GM21528 (cell line): ENCODE results near the gene PLTP.
"Not testable (repeated sequence)": the region's sequence is repeated elsewhere in the genome, so short reads cannot be mapped to it uniquely, and the experiment has no call there.

Experiments
- ATAC-seq: cut with Tn5 transposase; IDR thresholded peaks from one replicate; pipeline ENCODE4 v1.9.1; 2021; ENCODE audit warnings: mild to moderate bottlenecking, moderate library complexity; ENCODE audit not compliant: unreplicated experiment, low FRiP score

Gene PLTP

DNA sequence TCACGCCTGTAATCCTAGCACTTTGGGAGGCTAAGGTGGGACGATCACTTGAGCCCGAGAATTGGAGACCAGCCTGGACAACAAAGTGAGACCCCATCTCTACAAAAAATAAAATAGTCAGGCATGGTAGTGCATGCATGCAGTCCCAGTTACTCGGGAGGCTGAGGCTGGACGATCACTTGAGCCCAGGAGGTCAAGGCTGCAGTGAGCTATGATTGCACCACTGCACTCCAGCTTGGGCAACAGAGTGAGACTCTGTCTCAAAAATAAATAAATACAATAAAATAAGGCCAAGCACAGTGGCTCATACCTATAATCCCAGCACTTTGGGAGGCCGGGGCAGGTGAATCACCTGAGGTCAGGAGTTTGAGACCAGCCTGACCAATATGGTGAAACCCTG lies 10.6 kb downstream of the PLTP start:
- ATAC-seq = not testable (repeated sequence)

DNA sequence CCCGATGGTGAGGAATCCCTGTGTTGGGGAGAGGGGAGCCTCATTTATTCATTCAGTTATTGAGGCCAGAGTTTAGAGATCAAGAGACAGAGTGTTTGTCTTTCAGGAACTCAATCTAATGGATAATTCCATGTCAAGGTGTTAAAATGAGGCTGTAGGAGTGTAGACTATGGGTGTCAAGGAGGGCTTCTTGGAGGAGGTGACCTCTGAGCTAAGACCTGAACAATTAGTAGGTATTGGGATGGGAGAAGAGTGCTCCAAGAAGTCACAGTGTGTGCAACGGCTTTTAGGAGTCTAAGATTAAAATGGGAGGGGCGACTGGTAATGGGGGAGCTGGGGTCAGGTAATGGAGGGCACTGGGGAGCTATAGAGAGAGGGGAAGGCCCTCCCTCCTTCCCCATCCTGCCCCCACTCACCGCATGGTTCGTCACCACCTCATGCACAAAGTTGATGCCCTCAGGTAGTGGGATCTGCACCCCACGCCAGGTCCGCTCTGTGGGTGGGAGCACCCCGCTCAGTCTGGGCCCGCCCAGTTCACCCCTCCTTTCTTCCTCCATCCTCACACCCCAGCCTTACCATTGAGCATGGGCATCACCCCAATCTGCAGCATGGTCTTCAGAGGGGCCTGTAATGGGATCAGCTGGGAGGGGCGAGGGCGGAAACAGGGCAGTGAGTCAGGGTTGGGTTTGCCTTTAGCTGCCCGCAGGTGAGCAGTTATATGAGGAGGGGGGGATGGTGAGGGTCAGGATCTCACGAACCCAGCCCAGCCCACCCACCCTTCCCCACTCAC lies 12.7 kb downstream of the PLTP start:
- ATAC-seq = no peak

- no peak for ATAC-seq
Measured at GRCh38 chr20:45898285-45898684, 13.7 kb downstream of the PLTP start.

DNA sequence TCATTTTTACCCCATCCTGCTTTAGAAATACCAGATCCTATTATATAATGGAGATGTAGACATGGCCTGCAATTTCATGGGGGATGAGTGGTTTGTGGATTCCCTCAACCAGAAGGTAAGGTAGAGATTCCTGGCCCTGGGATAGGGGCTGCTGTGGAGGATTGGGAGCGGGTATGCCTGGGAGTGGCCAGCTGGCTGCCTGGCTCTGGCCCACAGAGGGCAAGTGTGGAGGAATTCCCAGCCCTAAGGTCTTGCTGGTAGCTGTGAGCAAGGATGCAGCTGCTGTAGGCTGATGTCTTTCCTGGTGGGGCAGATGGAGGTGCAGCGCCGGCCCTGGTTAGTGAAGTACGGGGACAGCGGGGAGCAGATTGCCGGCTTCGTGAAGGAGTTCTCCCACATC lies 14.3 kb downstream of the PLTP start:
- ATAC-seq = no peak

DNA sequence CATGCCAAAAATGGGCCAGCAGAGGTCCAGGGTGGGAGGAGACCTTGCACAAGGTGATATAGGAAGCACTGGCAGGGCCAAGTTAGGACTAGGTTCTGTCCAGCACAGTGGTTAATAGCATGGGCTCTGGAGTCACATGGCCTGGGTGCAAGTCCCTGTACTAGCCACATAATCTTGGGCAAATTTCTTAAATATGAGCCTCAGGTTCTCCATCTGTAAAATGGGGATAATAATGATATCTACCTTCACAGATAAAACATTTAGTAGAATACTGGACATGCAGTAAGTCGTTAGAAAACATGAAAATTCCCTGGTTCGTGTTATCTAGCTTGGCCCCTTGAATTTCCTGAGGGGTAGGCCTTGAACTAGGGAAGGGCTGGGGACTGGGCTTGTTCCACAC lies 14.7 kb downstream of the PLTP start:
- ATAC-seq = no peak

GRCh38 chr20:45896641-45897161 lies 15.3 kb downstream of the PLTP start:
- no peak for ATAC-seq

DNA sequence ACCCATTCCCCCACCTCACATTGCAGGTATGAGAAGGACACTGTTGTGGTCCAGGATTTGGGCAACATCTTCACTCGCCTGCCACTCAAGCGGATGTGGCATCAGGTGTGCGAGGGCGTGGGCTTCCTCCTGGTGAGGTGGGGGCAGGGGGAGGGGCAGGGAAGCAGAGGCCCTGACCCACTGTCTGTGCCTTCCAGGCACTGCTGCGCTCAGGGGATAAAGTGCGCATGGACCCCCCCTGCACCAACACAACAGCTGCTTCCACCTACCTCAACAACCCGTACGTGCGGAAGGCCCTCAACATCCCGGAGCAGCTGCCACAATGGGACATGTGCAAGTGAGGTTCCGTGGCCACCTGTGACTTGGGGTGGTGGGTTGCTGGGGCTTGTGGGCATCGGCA lies 17.2 kb downstream of the PLTP start:
- ATAC-seq = no peak

- no peak for ATAC-seq
Measured at GRCh38 chr20:45893831-45894230, 18.1 kb downstream of the PLTP start.

DNA sequence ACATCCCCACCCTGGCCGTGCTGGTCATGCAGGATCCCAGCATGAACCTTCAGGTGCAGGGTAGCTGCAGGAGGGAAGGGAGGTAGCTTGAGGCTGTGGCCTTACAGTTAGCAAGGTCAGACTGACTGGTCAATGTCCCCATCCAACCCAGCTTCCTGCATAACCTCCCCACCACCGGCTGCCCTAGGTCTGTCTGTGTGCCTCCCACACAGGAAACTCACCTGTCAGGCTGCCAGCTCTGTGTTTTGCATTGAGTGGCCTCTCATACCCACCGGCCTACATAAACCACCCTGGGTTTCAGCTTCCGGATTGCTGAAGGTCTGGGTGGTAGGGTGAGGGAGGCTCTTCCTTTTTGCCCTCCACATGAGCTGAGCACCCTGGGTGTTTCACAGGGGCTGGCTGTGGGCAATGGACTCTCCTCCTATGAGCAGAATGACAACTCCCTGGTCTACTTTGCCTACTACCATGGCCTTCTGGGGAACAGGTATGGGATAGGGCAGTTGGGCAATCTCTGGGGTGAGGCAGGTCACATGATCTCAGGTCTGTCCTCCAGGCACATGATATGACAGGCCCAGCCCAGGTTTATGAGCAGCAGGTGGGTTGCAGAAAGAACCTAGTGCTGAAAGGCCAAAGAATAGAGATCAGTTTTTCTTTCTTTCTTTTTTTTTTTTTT lies 19.0 kb downstream of the PLTP start:
- no peak for ATAC-seq

- ATAC-seq = no peak
Measured at GRCh38 chr20:45892049-45892825, 19.7 kb downstream of the PLTP start.

DNA sequence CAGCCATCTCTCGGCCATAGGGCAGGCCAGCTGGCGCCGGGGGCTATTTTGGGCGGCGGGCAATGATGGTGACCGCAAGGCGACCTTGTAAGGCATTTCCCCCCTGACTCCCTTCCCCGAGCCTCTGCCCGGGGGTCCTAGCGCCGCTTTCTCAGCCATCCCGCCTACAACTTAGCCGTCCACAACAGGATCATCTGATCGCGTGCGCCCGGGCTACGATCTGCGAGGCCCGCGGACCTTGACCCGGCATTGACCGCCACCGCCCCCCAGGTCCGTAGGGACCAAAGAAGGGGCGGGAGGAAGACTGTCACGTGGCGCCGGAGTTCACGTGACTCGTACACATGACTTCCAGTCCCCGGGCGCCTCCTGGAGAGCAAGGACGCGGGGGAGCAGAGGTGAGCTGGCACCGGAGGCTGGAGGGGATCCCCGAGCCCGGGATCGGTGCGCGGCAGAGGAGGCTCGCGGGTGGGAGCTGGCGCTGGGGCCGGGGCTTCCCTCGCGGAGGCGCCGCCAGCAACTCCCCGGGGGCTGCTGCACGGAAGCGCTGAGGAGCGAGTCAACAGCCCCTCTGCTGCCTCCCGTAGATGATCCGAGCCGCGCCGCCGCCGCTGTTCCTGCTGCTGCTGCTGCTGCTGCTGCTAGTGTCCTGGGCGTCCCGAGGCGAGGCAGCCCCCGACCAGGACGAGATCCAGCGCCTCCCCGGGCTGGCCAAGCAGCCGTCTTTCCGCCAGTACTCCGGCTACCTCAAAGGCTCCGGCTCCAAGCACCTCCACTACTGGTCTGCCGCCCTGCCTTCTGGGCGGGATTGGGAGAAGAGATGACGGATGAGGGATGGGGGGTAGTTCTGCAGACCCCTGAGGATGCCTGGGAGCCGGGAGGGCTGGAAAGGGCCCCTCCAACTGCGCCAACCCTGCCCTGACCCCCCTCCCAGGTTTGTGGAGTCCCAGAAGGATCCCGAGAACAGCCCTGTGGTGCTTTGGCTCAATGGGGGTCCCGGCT lies 20.7 kb downstream of the PLTP start, which contains the start of the genes CTSA and NEURL2:
Gene CTSA (plus strand): TSS at position 351 of the 999 bp plus-strand sequence. CDS start 234 bp downstream, at position 585.
Gene NEURL2 (minus strand): TSS at position 224 of the 999 bp plus-strand sequence. CDS start 217 bp downstream, at position 7.
- ATAC-seq = peak; percentile 72

DNA sequence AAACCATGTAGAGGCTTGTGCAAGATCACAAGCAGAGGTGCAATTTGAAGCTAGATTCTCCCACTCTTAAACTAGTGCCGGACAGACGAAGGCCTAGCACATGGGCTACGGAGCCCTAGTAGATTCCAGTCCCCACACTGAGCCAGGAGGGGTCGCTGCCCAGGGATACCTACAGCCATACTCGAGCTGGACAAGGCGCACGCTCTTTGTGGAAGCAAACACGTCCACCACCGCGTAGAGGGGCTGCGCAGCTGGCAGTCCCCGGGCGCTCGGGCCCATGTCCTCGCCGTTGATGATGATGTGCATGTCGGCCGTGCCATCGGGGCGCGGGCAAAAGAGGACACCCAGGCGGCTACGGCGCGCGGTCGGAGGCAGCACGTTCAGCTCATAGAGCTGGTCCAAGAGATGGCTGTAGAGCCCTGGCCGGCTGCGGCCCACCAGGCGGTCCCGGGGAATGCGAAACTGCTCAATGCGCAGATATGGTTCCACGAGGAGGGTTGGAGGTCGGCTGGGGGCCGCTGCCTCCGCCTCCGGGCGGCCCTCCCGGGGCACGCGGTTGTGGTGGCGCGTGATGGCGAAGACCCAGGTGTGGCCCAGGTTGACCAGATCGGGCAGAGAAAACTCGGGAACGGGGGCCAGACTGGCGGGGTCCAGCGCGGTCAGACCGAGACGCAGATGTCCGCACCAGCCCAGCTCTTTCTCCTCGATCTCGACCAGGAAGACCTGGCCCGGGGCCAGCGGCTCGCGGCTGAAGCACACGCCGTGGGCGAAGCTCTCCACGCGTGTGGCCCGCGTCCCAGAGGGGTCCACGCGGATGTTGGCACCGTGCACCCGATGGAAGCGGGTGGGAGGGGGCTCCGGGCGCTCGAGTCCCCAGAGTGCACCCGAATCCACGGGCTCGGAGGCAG lies 21.6 kb downstream of the PLTP start:
- peak; percentile 8 for ATAC-seq

- ATAC-seq = no peak
Measured at GRCh38 chr20:45888681-45889080, 23.3 kb downstream of the PLTP start.

DNA sequence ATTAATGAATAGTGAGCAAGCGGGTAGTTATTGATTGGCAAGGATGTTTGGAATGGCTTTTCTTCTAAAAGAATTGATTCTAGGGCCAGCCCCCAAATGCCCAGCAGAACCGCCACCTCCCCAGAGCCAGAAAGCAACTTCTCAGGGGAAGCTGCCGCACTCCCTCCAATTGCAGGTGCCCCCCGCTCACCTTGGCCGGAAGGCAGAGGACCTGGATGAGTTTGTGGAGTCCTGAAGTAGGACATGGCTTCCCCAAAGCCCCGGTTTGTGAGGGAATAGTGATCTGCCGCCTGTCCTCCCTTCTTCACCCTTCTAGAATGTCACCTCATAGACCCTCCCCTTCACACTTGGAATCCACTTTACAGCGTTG lies 24.6 kb downstream of the PLTP start, which contains the start of gene SPATA25:
Gene SPATA25 (minus strand): TSS at position 277 of the 370 bp plus-strand sequence. CDS start 32 bp downstream, at position 245.
- no peak for ATAC-seq

DNA sequence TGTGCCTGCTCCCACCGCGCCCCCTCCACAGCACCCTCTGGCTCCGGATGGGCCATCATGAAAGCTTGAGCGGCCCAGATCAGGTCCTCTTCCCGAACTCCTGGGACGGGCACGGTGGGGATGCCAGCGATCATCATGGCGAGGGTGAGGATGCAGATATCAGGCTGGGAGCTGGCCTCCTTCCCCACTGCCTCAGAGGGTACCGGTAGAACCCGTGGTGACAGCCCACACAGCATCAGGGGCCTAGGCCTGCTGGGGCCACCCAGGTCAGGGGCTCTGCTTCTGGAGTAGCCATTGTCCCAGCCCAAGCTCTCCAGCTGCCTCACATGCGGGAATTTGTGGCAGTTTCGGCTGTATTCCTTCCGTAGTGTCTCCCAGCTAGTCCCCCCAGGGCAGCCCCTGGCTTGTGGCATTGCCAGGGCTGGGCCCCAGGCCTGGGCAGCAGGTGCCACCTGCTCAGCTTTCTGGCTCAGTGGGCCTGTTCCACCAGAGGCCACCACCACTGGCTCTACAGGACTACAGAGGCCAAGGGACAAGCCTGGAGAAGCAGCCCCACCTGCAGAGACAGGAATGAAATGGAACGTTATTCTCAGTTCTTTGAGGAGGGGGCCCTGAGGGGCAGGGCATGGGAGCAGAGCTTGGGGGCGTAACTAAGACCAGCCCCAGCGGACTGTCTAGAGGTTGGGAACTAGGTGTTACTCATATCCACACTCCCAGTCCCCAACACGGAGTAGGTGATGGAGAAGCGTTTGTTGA lies 25.2 kb downstream of the PLTP start:
- ATAC-seq = no peak

- ATAC-seq = no peak
Measured at GRCh38 chr20:45883100-45883469, 28.9 kb downstream of the PLTP start.

DNA sequence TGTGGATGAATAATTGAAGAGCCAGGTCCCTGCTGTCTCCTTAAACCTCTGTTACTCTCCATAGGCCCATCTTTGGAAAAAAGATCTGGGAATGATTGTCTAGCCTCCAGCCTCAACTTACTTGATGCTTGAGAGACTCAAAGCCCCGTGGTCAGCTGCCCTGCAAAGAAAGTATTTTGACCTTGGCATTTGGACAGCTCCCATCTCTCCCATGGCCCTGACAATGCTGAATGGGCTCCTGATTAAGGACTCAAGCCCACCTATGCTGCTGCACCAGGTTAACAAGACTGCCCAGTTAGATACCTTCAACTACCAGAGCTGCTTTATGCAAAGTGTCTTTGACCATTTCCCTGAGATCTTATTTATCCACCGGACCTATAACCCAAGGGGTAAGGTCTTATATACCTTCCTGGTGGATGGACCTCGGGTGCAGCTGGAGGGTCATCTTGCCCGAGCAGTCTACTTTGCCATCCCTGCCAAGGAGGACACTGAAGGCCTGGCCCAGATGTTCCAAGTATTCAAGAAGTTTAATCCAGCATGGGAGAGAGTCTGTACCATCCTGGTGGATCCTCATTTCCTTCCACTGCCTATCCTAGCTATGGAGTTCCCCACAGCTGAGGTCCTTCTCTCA lies 29.4 kb downstream of the PLTP start:
- no peak for ATAC-seq
